Tibial nerve (tissue), 4 donors: ENCODE data around the gene ADGRD1.

Experiments used
- EP300 ChIP-seq, 2 donors: sonication (generic); formaldehyde crosslinking; IDR thresholded peaks; one replicate each; pipeline ENCODE4 v1.6.1; 2017; ENCODE audit warnings: antibody characterized with exemption in 2 of 2, mild to moderate bottlenecking in 1 of 2
- POLR2A ChIP-seq, 2 donors: fragments of 450-650 bp; IDR thresholded peaks; one replicate each; pipeline ENCODE4 v1.6.1; 2017; ENCODE audit warnings: antibody characterized with exemption in 2 of 2, mild to moderate bottlenecking in 2 of 2, moderate library complexity in 2 of 2
- TF ChIP-seq, protein P1 (sequence below), 5 experiments: fragments of 200-600 bp in 3 of 5; fragments of 450-650 bp in 2 of 5; sonication (generic) in 3 of 5; IDR thresholded peaks; one replicate each; pipeline ENCODE4 v1.5.1; 2016 to 2019; ENCODE audit warnings: antibody characterized with exemption in 5 of 5, mild to moderate bottlenecking in 3 of 5, moderate library complexity in 2 of 5

DNA sequence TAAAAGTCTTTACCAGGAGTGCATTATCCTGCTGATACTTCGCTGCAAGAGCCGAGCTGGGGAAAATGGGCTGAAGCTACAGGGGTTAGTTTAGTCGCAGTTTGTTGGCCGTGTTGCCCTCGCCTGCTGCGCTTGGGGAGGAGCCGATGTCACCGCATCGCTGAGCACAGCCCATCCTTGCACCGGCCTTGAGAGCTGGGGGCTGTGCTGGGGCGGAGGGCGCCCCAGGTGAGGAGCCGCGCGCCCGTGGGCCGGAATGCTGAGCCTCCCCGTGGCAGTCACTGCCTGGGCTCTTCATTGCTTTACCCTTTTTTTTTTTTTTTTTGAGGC is 50.0 kb downstream of the ADGRD1 start:
- TF ChIP-seq EP300 (IDR thresholded peaks at IDR 0.05) (no peak), POLR2A (IDR thresholded peaks at IDR 0.05) (no peak)
- TF ChIP-seq, protein P1, sequence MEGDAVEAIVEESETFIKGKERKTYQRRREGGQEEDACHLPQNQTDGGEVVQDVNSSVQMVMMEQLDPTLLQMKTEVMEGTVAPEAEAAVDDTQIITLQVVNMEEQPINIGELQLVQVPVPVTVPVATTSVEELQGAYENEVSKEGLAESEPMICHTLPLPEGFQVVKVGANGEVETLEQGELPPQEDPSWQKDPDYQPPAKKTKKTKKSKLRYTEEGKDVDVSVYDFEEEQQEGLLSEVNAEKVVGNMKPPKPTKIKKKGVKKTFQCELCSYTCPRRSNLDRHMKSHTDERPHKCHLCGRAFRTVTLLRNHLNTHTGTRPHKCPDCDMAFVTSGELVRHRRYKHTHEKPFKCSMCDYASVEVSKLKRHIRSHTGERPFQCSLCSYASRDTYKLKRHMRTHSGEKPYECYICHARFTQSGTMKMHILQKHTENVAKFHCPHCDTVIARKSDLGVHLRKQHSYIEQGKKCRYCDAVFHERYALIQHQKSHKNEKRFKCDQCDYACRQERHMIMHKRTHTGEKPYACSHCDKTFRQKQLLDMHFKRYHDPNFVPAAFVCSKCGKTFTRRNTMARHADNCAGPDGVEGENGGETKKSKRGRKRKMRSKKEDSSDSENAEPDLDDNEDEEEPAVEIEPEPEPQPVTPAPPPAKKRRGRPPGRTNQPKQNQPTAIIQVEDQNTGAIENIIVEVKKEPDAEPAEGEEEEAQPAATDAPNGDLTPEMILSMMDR (IDR thresholded peaks at IDR 0.05), result no peak
